Heart left ventricle (tissue), 16 donors: ENCODE results near the gene ADCK2. TPM values are rescaled to one million over a fixed set of nuclear protein-coding genes. Genes with fewer than 3 reads are reported as not detected.
"Not testable (repeated sequence)": the region's sequence is repeated elsewhere in the genome, so short reads cannot be mapped to it uniquely, and the experiment has no call there.

ENCODE experiments used
- ATAC-seq, 4 donors: fragments of 200-7000 bp; cut with Tn5 transposase; one replicate each; pipeline ENCODE4 v1.9.1; 2020 to 2022; ENCODE audit warnings: moderate library complexity in 4 of 4, mild to moderate bottlenecking in 3 of 4, moderate number of reproducible peaks in 1 of 4
- DNase-seq, 5 donors: peaks; one replicate each; pipeline ENCODE4 v3.0.0-alpha.2; 2020
- H3K27ac ChIP-seq, 12 donors: fragments of 200-600 bp; sonication (generic) in 4 of 12; one replicate each; pipeline versions ENCODE4 v1.5.0 to v1.8.0; 2016 to 2022; ENCODE audit warnings: mild to moderate bottlenecking in 2 of 12
- H3K27me3 ChIP-seq, 9 donors: fragments of 200-600 bp; sonication (generic) in 2 of 9; one replicate each; pipeline versions ENCODE4 v1.5.1 to v1.8.0; 2016 to 2022; ENCODE audit warnings: mild to moderate bottlenecking in 3 of 9
- H3K36me3 ChIP-seq, 9 donors: fragments of 200-600 bp; sonication (generic) in 2 of 9; one replicate each; pipeline versions ENCODE4 v1.5.0 to v1.8.0; 2018 to 2022; ENCODE audit warnings: mild to moderate bottlenecking in 2 of 9
- H3K4me1 ChIP-seq, 12 donors: fragments of 200-600 bp; sonication (generic) in 4 of 12; one replicate each; pipeline versions ENCODE4 v1.5.0 to v1.8.0; 2016 to 2022; ENCODE audit warnings: mild to moderate bottlenecking in 3 of 12
- H3K4me3 ChIP-seq, 12 donors: fragments of 200-600 bp; sonication (generic) in 4 of 12; one replicate each; pipeline versions ENCODE4 v1.5.0 to v1.8.0; 2017 to 2022; ENCODE audit warnings: mild to moderate bottlenecking in 9 of 12, moderate library complexity in 4 of 12
- H3K9me3 ChIP-seq, 12 donors: fragments of 200-600 bp; sonication (generic) in 4 of 12; one replicate each; pipeline versions ENCODE4 v1.5.0 to v1.8.0; 2016 to 2022; ENCODE audit warnings: mild to moderate bottlenecking in 1 of 12
- POLR2A ChIP-seq, 2 donors: fragments of 450-650 bp; IDR thresholded peaks; one replicate each; pipeline ENCODE4 v1.6.1; 2017; ENCODE audit warnings: antibody characterized with exemption in 2 of 2, mild to moderate bottlenecking in 2 of 2, moderate library complexity in 2 of 2
- WGBS, 4 donors: extraction: QIAGEN DNeasy Blood & Tissue Kit in 2 of 4; methylation state at CpG; one replicate each; pipeline versions ENCODE4 v1.1.5 to v1.1.7; 2013 to 2018; 5-methylcytosine and 5-hydroxymethylcytosine counted together
- intact Hi-C, 10 donors: fragments of 100-400 bp; cut with DNase I; formaldehyde crosslinking; loops; one replicate each; pipeline versions ENCODE4 v1.11.1 to v1.14.2; 2022
- polyA plus RNA-seq, 2 donors: library from polyadenylated mRNA; stranded (reverse); fragments of 200-250 nt; gene quantifications; one replicate each; pipeline ENCODE4 v1.2.3, GENCODE V29; 2013
- total RNA-seq, 9 donors: library from RNA; depleted of rRNA in 2 of 9; stranded (reverse); fragments of >200 nt in 2 of 9; fragmentation: NEBNext Ultra II Directional in 3 of 9; extraction: Animal tissue kit (Norgen Biotek cat#: 25700) in 3 of 9; gene quantifications; one replicate each; pipeline versions ENCODE4 v1.1.0 to v1.2.4, GENCODE V29; 2016 to 2023
- TF ChIP-seq, protein P1 (sequence below), 12 donors: fragments of 200-600 bp; sonication (generic) in 4 of 12; IDR thresholded peaks; one replicate each; pipeline versions ENCODE4 v1.5.0 to v1.8.0; 2018 to 2022; ENCODE audit warnings: antibody characterized with exemption in 12 of 12, mild to moderate bottlenecking in 5 of 12
- donor health status: ischemic (EF 13 %, LVEDD 7.1; RV severe dilation, severe dysfunction).
- donor health status: healthy with polysubstance abuse.
- donor health status: DM: no; HTN: yes; CAD: no.
- donor health status: DM: no; HTN: no; CAD: no.
- donor health status: ischemic (EF 25% LVEDD 6.9; RV normal size, moderate dysfunction).
- donor health status: ischemic (EF 25% LVEDD 5.7; RV mildly dilated, moderate dysfunction).
- donor health status: healthy.
- donor health status: DM: yes; HTN: yes; CAD: no.
- donor health status: ischemic (EF 35%, LVEDD 5.7; RV mildly dilated, moderate dysfunction).
- donor health status: nonischemic (EF 11% LVEDD 7.7; RV severe dilation, severe dysfunction).
- donor health status: DM: yes; HTN: yes; CAD: no.
- donor health status: PGD.
- donor health status: ischemic (EF 29% LVEDD 5.4; RV normal size, mild dysfunction).
- donor health status: nonischemic (EF 23%, LVEDD 6.1; RV moderate dilation, normal function).

The ADCK2 gene
- total and polyA plus RNA-seq, 11 donors, result 5.3 to 18.3 (median 10.5) TPM

DNA sequence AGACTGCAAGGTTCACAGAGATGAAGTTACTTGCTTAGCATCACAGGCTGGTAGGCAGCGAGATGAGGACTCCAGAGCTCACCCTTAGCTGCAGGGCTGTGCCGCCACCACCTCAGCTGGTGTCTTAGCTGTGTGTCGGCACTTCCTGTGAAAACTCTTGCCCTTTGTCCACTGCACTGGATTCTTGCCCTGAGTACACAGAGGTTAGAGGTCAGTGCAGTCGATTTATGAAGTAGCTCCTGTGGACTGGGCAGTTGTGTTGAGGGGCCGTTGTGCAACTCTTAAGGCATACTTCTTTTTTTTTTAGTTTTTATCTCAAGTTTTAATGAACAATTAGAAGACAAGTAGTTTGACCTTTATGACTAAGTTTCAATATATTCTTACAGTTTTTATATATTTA lies 34.4 kb downstream of the ADCK2 start:
- intact Hi-C loops, result no loop called here
- H3K27ac ChIP-seq, result no peak overlapping the region
- H3K36me3 ChIP-seq, result peaks cover 0 to 53% (median 38%) of the 10 kb centered on the region in 9 donors

DNA sequence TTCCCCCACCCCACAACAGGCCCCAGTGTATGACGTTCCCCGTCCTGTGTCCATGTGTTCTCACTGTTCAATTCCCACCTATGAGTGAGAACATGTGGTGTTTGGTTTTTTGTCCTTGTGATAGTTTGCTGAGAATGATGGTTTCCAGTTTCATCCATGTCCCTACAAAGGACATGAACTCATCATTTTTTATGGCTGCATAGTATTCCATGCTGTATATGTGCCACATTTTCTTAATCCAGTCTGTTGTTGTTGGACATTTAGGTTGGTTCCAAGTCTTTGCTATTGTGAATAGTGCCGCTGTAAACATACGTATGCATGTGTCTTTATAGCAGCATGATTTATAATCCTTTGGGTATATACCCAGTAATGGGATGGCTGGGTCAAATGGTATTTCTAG lies 36.0 kb downstream of the ADCK2 start:
- WGBS, 4 donors, result 91 to 99% (median 95%) methylated on average over 4 of the region's 4 CpGs
- H3K9me3 ChIP-seq, ATAC-seq: not testable (repeated sequence)

More for the DNA sequence above, 34.4 kb downstream of the ADCK2 start:
- no peak overlapping the region for H3K4me3 ChIP-seq
- H3K27me3 ChIP-seq, result no peaks in the 10 kb centered on the region
- TF ChIP-seq, protein P1, sequence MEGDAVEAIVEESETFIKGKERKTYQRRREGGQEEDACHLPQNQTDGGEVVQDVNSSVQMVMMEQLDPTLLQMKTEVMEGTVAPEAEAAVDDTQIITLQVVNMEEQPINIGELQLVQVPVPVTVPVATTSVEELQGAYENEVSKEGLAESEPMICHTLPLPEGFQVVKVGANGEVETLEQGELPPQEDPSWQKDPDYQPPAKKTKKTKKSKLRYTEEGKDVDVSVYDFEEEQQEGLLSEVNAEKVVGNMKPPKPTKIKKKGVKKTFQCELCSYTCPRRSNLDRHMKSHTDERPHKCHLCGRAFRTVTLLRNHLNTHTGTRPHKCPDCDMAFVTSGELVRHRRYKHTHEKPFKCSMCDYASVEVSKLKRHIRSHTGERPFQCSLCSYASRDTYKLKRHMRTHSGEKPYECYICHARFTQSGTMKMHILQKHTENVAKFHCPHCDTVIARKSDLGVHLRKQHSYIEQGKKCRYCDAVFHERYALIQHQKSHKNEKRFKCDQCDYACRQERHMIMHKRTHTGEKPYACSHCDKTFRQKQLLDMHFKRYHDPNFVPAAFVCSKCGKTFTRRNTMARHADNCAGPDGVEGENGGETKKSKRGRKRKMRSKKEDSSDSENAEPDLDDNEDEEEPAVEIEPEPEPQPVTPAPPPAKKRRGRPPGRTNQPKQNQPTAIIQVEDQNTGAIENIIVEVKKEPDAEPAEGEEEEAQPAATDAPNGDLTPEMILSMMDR (IDR thresholded peaks at IDR 0.05), result no peak
- TF ChIP-seq POLR2A (IDR thresholded peaks at IDR 0.05), result no peak
- no peaks in the 10 kb centered on the region for H3K4me1 ChIP-seq
- ATAC-seq (no peak), DNase-seq (no peak)
- H3K9me3 ChIP-seq, result no peaks in the 10 kb centered on the region
- 89 to 93% (median 91%) methylated on average over 5 of the region's 5 CpGs for WGBS, 4 donors

DNA sequence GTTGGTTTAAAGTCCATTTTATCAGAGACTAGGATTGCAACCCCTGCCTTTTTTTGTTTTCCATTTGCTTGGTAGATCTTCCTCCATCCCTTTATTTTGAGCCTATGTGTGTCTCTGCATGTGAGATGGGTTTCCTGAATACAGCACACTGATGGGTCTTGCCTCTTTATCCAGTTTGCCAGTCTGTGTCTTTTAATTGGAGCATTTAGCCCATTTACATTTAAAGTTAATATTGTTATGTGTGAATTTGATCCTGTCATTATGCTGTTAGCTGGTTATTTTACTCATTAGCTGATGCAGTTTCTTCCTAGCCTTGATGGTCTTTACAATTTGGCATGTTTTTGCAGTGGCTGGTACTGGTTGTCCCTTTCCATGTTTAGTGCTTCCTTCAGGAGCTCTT lies 39.6 kb downstream of the ADCK2 start:
- H3K36me3 ChIP-seq, H3K4me3 ChIP-seq, H3K9me3 ChIP-seq, intact Hi-C loops, H3K4me1 ChIP-seq, H3K27ac ChIP-seq, ATAC-seq, DNase-seq, H3K27me3 ChIP-seq: not testable (repeated sequence)

More for the DNA sequence above, 36.0 kb downstream of the ADCK2 start:
- intact Hi-C loops, H3K27me3 ChIP-seq, DNase-seq, H3K27ac ChIP-seq, H3K4me1 ChIP-seq, H3K4me3 ChIP-seq: not testable (repeated sequence)
- peaks cover 0 to 43% (median 33%) of the 10 kb centered on the region in 9 donors for H3K36me3 ChIP-seq

DNA sequence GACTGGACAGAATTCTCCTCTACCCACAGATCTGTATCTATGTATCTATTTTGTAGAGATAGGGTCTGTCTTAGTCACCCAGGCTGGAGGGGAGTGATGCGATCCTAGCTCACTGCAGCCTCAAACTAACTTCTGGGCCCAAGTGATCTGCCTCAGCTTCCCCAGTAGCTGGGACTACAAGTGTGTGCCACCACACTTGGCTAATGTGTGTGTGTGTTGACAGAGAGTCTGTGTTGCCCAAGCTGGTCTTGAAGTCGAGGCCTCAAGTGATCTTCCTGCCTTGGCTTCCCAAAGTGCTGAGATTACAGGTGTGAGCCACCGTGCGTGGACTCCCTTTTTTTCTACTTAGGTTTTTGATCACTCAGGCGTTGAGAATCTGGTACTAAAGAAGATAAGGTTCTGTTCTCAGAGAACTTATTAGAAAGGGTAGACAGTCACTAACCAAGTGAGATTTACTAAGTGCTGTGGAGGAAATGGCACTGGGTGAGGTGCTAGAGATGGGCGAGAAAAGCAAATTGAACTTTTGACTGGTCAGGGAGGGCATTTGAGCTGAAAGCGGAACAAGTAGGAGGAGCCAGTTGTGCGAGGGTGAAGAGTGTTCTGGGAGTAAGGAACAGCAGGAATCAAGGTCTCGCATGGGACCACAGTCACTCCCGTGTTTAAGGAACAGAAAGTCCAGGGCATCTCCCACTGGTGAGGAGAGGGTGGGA lies 41.7 kb downstream of the ADCK2 start:
- Histone ChIP-seq H3K36me3 (peaks cover 0 to 4% (median 0%) of the 10 kb centered on the region in 9 donors), H3K4me1 (no peaks in the 10 kb centered on the region), H3K27me3 (no peaks in the 10 kb centered on the region), H3K4me3 (no peak overlapping the region), H3K9me3 (no peaks in the 10 kb centered on the region), H3K27ac (no peak overlapping the region)
- 93 to 96% (median 94%) methylated on average over 10 of the region's 10 CpGs for WGBS, 4 donors
- TF ChIP-seq POLR2A (IDR thresholded peaks at IDR 0.05), result no peak
- TF ChIP-seq, protein P1 (IDR thresholded peaks at IDR 0.05), result no peak
- DNase-seq (no peak), ATAC-seq (no peak)
- intact Hi-C loops, result no loop called here

DNA sequence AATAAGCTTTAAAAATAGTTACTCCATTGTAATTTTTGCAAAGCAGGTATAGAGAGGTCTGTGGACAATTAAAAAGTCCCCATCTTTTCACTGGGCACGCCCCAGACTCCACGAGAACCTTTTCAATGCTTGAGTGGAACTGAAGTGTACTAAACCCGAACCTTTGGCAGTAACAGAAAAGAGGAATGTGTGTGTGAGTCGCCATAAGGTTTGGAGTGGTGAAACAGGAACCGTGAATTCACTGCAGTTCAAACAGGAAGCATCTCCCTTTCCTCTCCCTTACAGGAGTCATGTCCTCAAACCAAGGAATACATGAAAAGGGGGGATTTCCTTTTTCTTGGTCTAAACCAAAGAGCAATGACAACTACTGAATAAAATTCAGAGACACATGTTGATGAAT lies 47.0 kb downstream of the ADCK2 start:
- DNase-seq (no peak), ATAC-seq (no peak)
- Histone ChIP-seq H3K4me3 (no peak overlapping the region), H3K4me1 (no peaks in the 10 kb centered on the region), H3K27me3 (no peaks in the 10 kb centered on the region), H3K27ac (no peak overlapping the region), H3K9me3 (no peaks in the 10 kb centered on the region), H3K36me3 (peaks cover 0 to 25% (median 0%) of the 10 kb centered on the region in 9 donors)
- no peak for TF ChIP-seq POLR2A (IDR thresholded peaks at IDR 0.05)
- TF ChIP-seq, protein P1 (IDR thresholded peaks at IDR 0.05), result no peak
- intact Hi-C loops, result no loop called here
- WGBS, 4 donors, result 56 to 64% (median 62%) methylated on average over 5 of the region's 5 CpGs
